HG03457 (cell line): ENCODE data around the gene NAPG.
"Not testable (repeated sequence)": the region's sequence is repeated elsewhere in the genome, so short reads cannot be mapped to it uniquely, and the experiment has no call there.

Source experiments
- ATAC-seq: cut with Tn5 transposase; IDR thresholded peaks from one replicate; pipeline ENCODE4 v1.9.1; 2021; ENCODE audit warnings: moderate number of reproducible peaks; ENCODE audit not compliant: unreplicated experiment

Gene NAPG

GRCh38 chr18:10544093-10544748, 18.4 kb downstream of the NAPG start:
- no peak for ATAC-seq

GRCh38 chr18:10546557-10547300, 20.9 kb downstream of the NAPG start:
- no peak for ATAC-seq

- ATAC-seq: no peak
Observed at GRCh38 chr18:10552226-10552625, 26.4 kb downstream of the NAPG start.

DNA sequence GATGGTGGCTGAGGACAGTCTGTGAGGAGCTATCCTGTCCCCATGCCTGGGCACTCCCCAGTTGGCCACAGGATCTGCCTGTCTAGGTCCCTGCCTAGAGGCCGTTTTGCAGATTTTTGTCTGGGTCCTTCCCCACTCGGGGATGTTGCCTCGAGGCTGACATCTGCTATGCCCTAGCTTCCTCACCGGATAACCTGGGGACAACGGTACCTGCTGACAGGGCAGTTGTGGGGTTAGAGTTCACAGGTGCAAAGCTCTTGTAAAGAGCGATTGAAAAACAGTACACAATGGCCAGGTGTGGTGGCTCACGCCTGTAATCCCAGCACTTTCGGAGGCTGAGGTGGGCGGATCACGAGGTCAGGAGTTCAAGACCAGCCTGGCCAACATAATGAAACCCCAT, 30.4 kb downstream of the NAPG start:
- not testable (repeated sequence) for ATAC-seq

- ATAC-seq: no peak
Observed at GRCh38 chr18:10557085-10557677, 31.4 kb downstream of the NAPG start.

- ATAC-seq: no peak
Observed at GRCh38 chr18:10558243-10558966, 32.6 kb downstream of the NAPG start.

DNA sequence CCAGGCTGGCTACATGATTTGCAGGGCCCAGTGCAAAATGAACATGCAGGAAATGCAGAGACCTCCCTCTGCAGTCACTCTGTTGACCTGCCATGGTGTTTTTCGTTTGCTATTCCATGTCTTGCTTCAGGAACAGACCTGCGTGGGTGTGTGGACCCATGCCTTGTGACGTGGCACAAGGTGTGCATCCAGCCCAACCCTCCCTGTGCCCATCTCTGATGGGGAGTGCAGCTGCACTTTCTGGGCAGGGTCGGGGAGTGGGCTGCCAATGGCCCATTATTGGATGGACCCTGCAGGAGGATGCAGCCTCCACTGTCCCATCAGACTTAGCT, 33.1 kb downstream of the NAPG start:
- ATAC-seq: no peak

DNA sequence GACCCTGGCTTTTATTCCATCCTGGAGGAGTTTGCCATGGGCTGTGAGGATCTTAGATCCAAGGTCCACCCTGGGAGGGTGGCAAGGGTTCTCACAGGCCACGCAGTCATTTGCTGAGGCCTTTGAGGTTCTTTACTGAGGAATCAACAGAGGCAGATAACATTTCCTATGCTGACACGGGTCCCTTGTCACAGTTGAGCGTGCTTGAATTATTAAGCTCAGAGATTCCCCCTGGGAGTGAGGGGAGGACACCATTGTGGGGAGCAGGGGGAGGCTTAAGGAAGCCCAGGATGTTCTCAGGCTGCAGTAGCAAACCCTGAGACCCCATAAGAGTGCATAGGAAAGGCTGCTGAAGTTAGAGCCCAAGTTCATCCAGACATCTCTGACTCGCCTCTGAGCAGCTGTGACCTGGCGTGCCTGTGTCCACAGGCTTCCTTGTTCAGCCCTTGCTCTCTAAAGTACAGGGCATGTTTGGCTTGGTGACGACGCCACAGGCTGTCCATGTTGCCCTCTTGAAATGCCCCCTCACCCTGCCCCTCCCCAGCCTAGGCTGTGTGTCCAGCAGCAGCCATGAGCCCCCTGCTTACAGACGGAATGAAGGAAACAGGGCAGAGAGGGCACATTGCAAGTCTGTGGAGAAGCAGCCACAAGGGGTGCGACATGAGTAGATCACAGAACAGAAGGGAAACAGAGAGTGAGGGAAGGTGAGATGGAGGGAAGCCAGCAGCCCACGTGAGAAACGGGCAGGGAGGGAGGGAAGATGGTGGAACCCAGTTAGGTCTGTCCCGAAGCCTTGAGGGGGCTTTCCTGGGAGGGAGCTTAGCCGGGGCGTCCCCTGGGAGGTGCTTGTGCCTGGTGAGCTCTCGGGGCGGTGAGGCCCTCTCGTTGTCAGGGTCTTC, 34.0 kb downstream of the NAPG start:
- ATAC-seq: no peak

GRCh38 chr18:10560452-10561045, 34.7 kb downstream of the NAPG start:
- no peak for ATAC-seq

DNA sequence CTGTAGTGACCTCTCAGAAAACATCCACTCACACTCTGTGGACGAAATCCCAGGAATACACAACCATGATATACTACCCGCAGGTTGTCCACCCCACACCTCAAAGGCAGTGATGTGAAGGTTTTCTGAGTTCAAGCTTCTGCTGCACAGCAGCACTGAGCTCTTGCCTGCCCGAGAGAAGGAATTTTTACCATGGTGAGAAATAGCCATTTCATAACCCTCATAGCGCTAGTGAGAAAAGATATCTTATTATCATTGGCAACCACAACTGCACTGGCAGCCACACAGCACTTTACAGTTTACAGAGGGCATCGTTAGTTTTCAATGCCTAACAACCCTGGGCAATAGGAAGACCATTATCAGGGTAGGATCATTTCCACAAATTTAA, 36.9 kb downstream of the NAPG start:
- no peak for ATAC-seq

- no peak for ATAC-seq
Observed at GRCh38 chr18:10563886-10564285, 38.1 kb downstream of the NAPG start.

- ATAC-seq: no peak
Observed at GRCh38 chr18:10564975-10565773, 39.3 kb downstream of the NAPG start.

DNA sequence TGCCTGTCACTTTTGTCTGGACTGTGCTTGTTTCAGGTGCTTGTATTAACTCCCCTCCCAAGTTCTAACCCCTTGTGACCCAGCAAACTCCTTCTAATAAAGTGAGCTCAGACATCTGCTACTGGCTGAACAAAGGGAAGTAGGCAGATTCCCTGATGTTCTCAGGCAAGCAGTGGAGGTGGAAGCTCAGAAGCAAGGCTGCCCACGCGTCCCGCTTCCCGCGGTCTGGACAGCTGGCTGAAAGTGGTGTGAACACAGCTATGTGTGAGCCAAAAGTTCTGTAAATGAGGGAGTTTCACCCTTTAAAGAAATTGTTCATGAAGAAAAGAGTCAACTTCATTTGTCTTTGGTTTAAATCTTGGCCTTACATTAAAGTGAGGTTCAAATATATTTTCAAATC, 40.0 kb downstream of the NAPG start:
- no peak for ATAC-seq

- no peak for ATAC-seq
Observed at GRCh38 chr18:10566390-10566789, 40.6 kb downstream of the NAPG start.

DNA sequence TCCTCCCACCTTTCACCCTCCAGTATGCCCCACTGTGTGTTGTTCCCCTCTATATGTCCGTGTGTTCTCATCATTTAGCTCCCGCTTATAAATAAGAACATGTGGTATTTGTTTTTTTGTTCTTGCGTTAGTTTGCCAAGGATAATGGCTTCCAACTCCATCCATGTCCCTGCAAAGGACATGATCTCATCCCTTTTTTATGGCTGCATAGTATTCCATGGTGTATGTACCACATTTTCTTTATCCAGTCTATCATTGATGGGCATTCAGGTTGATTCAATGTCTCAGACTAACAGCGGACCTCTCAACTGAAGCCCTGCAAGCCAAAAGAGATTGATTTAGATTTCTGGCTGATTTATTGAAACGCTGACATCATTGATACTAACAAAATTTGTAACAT, 44.1 kb downstream of the NAPG start:
- not testable (repeated sequence) for ATAC-seq

- ATAC-seq: no peak
Observed at GRCh38 chr18:10570622-10571021, 44.8 kb downstream of the NAPG start.

- ATAC-seq: no peak
Observed at GRCh38 chr18:10571537-10571936, 45.7 kb downstream of the NAPG start.

GRCh38 chr18:10573261-10573660, 47.4 kb downstream of the NAPG start:
- ATAC-seq: not testable (repeated sequence)

DNA sequence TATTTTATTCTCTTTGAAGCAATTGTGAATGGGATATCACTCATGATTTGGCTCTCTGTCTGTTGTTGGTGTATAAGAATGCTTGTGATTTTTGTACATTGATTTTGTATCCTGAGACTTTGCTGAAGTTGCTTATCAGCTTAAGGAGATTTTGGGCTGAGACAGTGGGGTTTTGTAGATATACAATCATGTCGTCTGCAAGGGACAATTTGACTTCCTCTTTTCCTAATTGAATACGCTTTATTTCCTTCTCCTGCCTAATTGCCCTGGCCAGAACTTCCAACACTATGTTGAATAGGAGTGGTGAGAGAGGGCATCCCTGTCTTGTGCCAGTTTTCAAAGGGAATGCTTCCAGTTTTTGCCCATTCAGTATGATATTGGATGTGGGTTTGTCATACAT, 48.6 kb downstream of the NAPG start:
- ATAC-seq: not testable (repeated sequence)
